ENCODE measurements around the gene LEFTY1.

- TF ChIP-seq FOSL1 (IDR thresholded peaks at IDR 0.05; ENCODE audit: low read depth) (no peak), EGR1 (IDR thresholded peaks at IDR 0.05; ENCODE audit: low read depth) (no peak), CEBPB (IDR thresholded peaks at IDR 0.05; ENCODE audit: low read depth) (no peak), SIN3A (IDR thresholded peaks at IDR 0.05; ENCODE audit: low read depth) (no peak)
- TF ChIP-seq, protein P1, sequence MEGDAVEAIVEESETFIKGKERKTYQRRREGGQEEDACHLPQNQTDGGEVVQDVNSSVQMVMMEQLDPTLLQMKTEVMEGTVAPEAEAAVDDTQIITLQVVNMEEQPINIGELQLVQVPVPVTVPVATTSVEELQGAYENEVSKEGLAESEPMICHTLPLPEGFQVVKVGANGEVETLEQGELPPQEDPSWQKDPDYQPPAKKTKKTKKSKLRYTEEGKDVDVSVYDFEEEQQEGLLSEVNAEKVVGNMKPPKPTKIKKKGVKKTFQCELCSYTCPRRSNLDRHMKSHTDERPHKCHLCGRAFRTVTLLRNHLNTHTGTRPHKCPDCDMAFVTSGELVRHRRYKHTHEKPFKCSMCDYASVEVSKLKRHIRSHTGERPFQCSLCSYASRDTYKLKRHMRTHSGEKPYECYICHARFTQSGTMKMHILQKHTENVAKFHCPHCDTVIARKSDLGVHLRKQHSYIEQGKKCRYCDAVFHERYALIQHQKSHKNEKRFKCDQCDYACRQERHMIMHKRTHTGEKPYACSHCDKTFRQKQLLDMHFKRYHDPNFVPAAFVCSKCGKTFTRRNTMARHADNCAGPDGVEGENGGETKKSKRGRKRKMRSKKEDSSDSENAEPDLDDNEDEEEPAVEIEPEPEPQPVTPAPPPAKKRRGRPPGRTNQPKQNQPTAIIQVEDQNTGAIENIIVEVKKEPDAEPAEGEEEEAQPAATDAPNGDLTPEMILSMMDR (IDR thresholded peaks at IDR 0.05 in 2 of 3, conservative IDR thresholded peaks at IDR 0.05 in 1 of 3; ENCODE audit: borderline replicate concordance in 1 of 3, insufficient read depth in 1 of 3, low read depth in 2 of 3, low read length in 2 of 3): no peak
Observed at GRCh38 chr1:225846331-225847310, 42.3 kb downstream of the LEFTY1 start.

All from HCT116 (cell line).